Sigmoid colon (tissue), 4 donors: ENCODE data around the gene PPM1M.

Experiments
- EP300 ChIP-seq, 4 donors: sonication (generic); formaldehyde crosslinking; IDR thresholded peaks; one replicate each; pipeline ENCODE4 v1.6.1; 2017; ENCODE audit warnings: antibody characterized with exemption in 4 of 4
- POLR2A ChIP-seq, 2 donors: fragments of 450-650 bp; IDR thresholded peaks; one replicate each; pipeline ENCODE4 v1.6.1; 2016; ENCODE audit warnings: antibody characterized with exemption in 2 of 2, mild to moderate bottlenecking in 2 of 2, moderate library complexity in 2 of 2
- POLR2AphosphoS5 ChIP-seq, 4 donors: sonication (generic); formaldehyde crosslinking; IDR thresholded peaks; one replicate each; pipeline ENCODE4 v1.6.1; 2017; ENCODE audit warnings: antibody characterized with exemption in 4 of 4
- TF ChIP-seq, protein P1 (sequence below), 4 experiments: fragments of 450-650 bp in 3 of 4; fragments of 200-600 bp in 1 of 4; IDR thresholded peaks; one replicate each; pipeline ENCODE4 v1.5.1; 2016 to 2019; ENCODE audit warnings: antibody characterized with exemption in 4 of 4, mild to moderate bottlenecking in 3 of 4, moderate library complexity in 2 of 4

- TF ChIP-seq POLR2A (IDR thresholded peaks at IDR 0.05) (no peak), EP300 (IDR thresholded peaks at IDR 0.05) (no peak), POLR2AphosphoS5 (IDR thresholded peaks at IDR 0.05) (no peak)
- TF ChIP-seq, protein P1, sequence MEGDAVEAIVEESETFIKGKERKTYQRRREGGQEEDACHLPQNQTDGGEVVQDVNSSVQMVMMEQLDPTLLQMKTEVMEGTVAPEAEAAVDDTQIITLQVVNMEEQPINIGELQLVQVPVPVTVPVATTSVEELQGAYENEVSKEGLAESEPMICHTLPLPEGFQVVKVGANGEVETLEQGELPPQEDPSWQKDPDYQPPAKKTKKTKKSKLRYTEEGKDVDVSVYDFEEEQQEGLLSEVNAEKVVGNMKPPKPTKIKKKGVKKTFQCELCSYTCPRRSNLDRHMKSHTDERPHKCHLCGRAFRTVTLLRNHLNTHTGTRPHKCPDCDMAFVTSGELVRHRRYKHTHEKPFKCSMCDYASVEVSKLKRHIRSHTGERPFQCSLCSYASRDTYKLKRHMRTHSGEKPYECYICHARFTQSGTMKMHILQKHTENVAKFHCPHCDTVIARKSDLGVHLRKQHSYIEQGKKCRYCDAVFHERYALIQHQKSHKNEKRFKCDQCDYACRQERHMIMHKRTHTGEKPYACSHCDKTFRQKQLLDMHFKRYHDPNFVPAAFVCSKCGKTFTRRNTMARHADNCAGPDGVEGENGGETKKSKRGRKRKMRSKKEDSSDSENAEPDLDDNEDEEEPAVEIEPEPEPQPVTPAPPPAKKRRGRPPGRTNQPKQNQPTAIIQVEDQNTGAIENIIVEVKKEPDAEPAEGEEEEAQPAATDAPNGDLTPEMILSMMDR (IDR thresholded peaks at IDR 0.05) = no peak
Measured at GRCh38 chr3:52230889-52231499, 14.6 kb upstream of the PPM1M start.
